ENCODE results near the gene CCL19.

CCL19 gene

GRCh38 chr9:34693560-34693959 is 2.5 kb upstream of the CCL19 start:
- no peak for DNase-seq

- no peak for DNase-seq
These were observed 850 bp upstream of the CCL19 start for GRCh38 chr9:34691936-34692315.

GRCh38 chr9:34689512-34689911 is 1.6 kb downstream of the CCL19 start:
- DNase-seq, result no peak

- no peak for DNase-seq
These were observed 2.0 kb downstream of the CCL19 start for GRCh38 chr9:34689116-34689470.

GRCh38 chr9:34688329-34689115 is 2.6 kb downstream of the CCL19 start:
- no peak for DNase-seq

GRCh38 chr9:34687276-34688030 is 3.6 kb downstream of the CCL19 start:
- no peak for DNase-seq

- DNase-seq, result no peak
These were observed 4.3 kb downstream of the CCL19 start for GRCh38 chr9:34686732-34687131.

GRCh38 chr9:34686231-34686630 is 4.8 kb downstream of the CCL19 start:
- no peak for DNase-seq

- no peak for DNase-seq
These were observed 5.5 kb downstream of the CCL19 start for GRCh38 chr9:34685591-34685990.

- DNase-seq, result no peak
These were observed 6.3 kb downstream of the CCL19 start for GRCh38 chr9:34684816-34685215.

GRCh38 chr9:34684145-34684544 is 6.9 kb downstream of the CCL19 start:
- DNase-seq, result no peak

GRCh38 chr9:34675869-34676268 is 15.2 kb downstream of the CCL19 start:
- no peak for DNase-seq

GRCh38 chr9:34675048-34675714 is 15.9 kb downstream of the CCL19 start:
- peak; percentile 72 for DNase-seq

- no peak for DNase-seq
These were observed 16.6 kb downstream of the CCL19 start for GRCh38 chr9:34674440-34674839.

GRCh38 chr9:34671307-34671706 is 19.8 kb downstream of the CCL19 start:
- no peak for DNase-seq

- DNase-seq, result no peak
These were observed 21.1 kb downstream of the CCL19 start for GRCh38 chr9:34669809-34670562.

GRCh38 chr9:34665381-34666250 is 25.5 kb downstream of the CCL19 start:
- no peak for DNase-seq

GRCh38 chr9:34665067-34665380 is 26.1 kb downstream of the CCL19 start:
- DNase-seq, result no peak

- no peak for DNase-seq
These were observed 26.6 kb downstream of the CCL19 start for GRCh38 chr9:34664281-34665066.

- DNase-seq, result no peak
These were observed 27.8 kb downstream of the CCL19 start for GRCh38 chr9:34663303-34663605.

- DNase-seq, result no peak
These were observed 28.4 kb downstream of the CCL19 start, which contains the start of gene CCL27 for GRCh38 chr9:34662526-34663302. TSS of gene CCL27 (minus strand) at chr9:34662657. CDS start at chr9:34662633, 24 bp downstream.

Measured in GDM1 (cell line).